Activated T-cell treated with anti-CD3 and anti-CD28 coated beads, Interleukin-2, amount 50 U/mL, for 1 hour (primary cell): Measurements from ENCODE around the gene S1PR1.

Experiments used
- DNase-seq: peaks from one replicate; pipeline ENCODE4 v3.0.0-alpha.2; 2020

S1PR1 gene

GRCh38 chr1:101250222-101250621 is 13.4 kb downstream of the S1PR1 start:
- DNase-seq: no peak

- no peak for DNase-seq
Measured at GRCh38 chr1:101250656-101251272, 13.9 kb downstream of the S1PR1 start.

- no peak for DNase-seq
Measured at GRCh38 chr1:101251504-101251903, 14.7 kb downstream of the S1PR1 start.

- no peak for DNase-seq
Measured at GRCh38 chr1:101253976-101254674, 17.3 kb downstream of the S1PR1 start.

- DNase-seq: no peak
Measured at GRCh38 chr1:101257500-101258325, 20.9 kb downstream of the S1PR1 start.

GRCh38 chr1:101259744-101260148 is 22.9 kb downstream of the S1PR1 start:
- no peak for DNase-seq

- no peak for DNase-seq
Measured at GRCh38 chr1:101260556-101261350, 23.9 kb downstream of the S1PR1 start.

- no peak for DNase-seq
Measured at GRCh38 chr1:101261623-101262022, 24.8 kb downstream of the S1PR1 start.

- no peak for DNase-seq
Measured at GRCh38 chr1:101262060-101262459, 25.2 kb downstream of the S1PR1 start.

GRCh38 chr1:101262630-101263348 is 26.0 kb downstream of the S1PR1 start:
- DNase-seq: no peak

GRCh38 chr1:101264697-101265096 is 27.9 kb downstream of the S1PR1 start:
- DNase-seq: no peak

- no peak for DNase-seq
Measured at GRCh38 chr1:101265684-101266083, 28.9 kb downstream of the S1PR1 start.

- DNase-seq: no peak
Measured at GRCh38 chr1:101267082-101267481, 30.3 kb downstream of the S1PR1 start.

- no peak for DNase-seq
Measured at GRCh38 chr1:101268893-101269292, 32.1 kb downstream of the S1PR1 start.

- no peak for DNase-seq
Measured at GRCh38 chr1:101275672-101276071, 38.9 kb downstream of the S1PR1 start.

- DNase-seq: no peak
Measured at GRCh38 chr1:101276818-101277217, 40.0 kb downstream of the S1PR1 start.

GRCh38 chr1:101278238-101278637 is 41.4 kb downstream of the S1PR1 start:
- no peak for DNase-seq

- no peak for DNase-seq
Measured at GRCh38 chr1:101278845-101279244, 42.0 kb downstream of the S1PR1 start.

- DNase-seq: no peak
Measured at GRCh38 chr1:101280049-101280592, 43.3 kb downstream of the S1PR1 start.

- no peak for DNase-seq
Measured at GRCh38 chr1:101280942-101281654, 44.3 kb downstream of the S1PR1 start.

GRCh38 chr1:101281751-101282150 is 44.9 kb downstream of the S1PR1 start:
- no peak for DNase-seq
